Smooth muscle cell (in vitro differentiated cells): ENCODE results near the gene AKNA. TPM values are rescaled to one million over a fixed set of nuclear protein-coding genes. Genes with fewer than 3 reads are reported as not detected.

Source experiments
- DNase-seq: peaks from one replicate; lab custom pipeline; 2025; ENCODE audit not compliant: unreplicated experiment; lab: John Stamatoyannopoulos, UW
- H2AFZ ChIP-seq: fragments of 200-600 bp; sonication (generic); 2 replicates; pipeline ENCODE4 v1.6.0; 2016; ENCODE audit warnings: antibody characterized with exemption, low read depth, mild to moderate bottlenecking
- H3F3A ChIP-seq: fragments of 200-600 bp; sonication (generic); 2 replicates; pipeline ENCODE4 v1.6.0; 2017; ENCODE audit warnings: antibody characterized with exemption, low read depth
- H3K27ac ChIP-seq: fragments of 200-600 bp; sonication (generic); 2 replicates; pipeline ENCODE4 v1.5.1; 2016; ENCODE audit warnings: low read depth, mild to moderate bottlenecking
- H3K27me3 ChIP-seq: fragments of 200-600 bp; sonication (generic); 2 replicates; pipeline ENCODE4 v1.6.1; 2016; ENCODE audit warnings: low read depth, mild to moderate bottlenecking
- H3K36me3 ChIP-seq: fragments of 200-600 bp; sonication (generic); 2 replicates; pipeline ENCODE4 v1.5.1; 2016; ENCODE audit warnings: low read depth
- H3K4me1 ChIP-seq: fragments of 200-600 bp; sonication (generic); 2 replicates; pipeline ENCODE4 v1.5.1; 2016; ENCODE audit warnings: low read depth
- H3K4me2 ChIP-seq: fragments of 200-600 bp; sonication (generic); 2 replicates; pipeline ENCODE4 v1.6.0; 2016; ENCODE audit warnings: mild to moderate bottlenecking
- H3K4me3 ChIP-seq: fragments of 200-600 bp; sonication (generic); 2 replicates; pipeline ENCODE4 v1.5.1; 2016; ENCODE audit warnings: mild to moderate bottlenecking
- H3K79me2 ChIP-seq: fragments of 200-600 bp; sonication (generic); 2 replicates; pipeline ENCODE4 v1.6.0; 2016; ENCODE audit warnings: low read depth, mild to moderate bottlenecking
- H3K9ac ChIP-seq: fragments of 200-600 bp; sonication (generic); 2 replicates; pipeline ENCODE4 v1.6.0; 2016; ENCODE audit warnings: low read depth
- H3K9me3 ChIP-seq: fragments of 200-600 bp; sonication (generic); replicated peaks from 2 replicates; pipeline ENCODE4 v1.5.1; 2016; ENCODE audit warnings: low read depth
- H4K20me1 ChIP-seq: fragments of 200-600 bp; sonication (generic); 2 replicates; pipeline ENCODE4 v1.6.0; 2016; ENCODE audit warnings: low read depth
- WGBS: methylation state at CpG from one replicate; pipeline ENCODE4 v1.1.7; 2016; ENCODE audit warnings: low lambda C conversion rate; 5-methylcytosine and 5-hydroxymethylcytosine counted together
- polyA plus RNA-seq: library from polyadenylated mRNA; unstranded; fragments of >200 nt; fragmentation: Nextera tagmentation; extraction: Ambion mirVana; gene quantifications from 2 replicates; pipeline ENCODE4 v1.2.1, GENCODE V29; 2016
- total RNA-seq: library from RNA; depleted of rRNA; stranded (reverse); fragments of >200 nt; gene quantifications from 2 replicates; pipeline ENCODE4 v1.2.3, GENCODE V29; 2014
- TF ChIP-seq, protein P1 (sequence below): fragments of 200-600 bp; sonication (generic); IDR thresholded peaks from 2 replicates; pipeline ENCODE4 v1.5.1; 2017; ENCODE audit warnings: borderline replicate concordance, mild to moderate bottlenecking, antibody characterized with exemption; ENCODE audit not compliant: insufficient read depth, poor library complexity, severe bottlenecking

Gene AKNA
- total and polyA plus RNA-seq, 2 experiments from 2014 or later: 3.2 to 4.7 TPM

DNA sequence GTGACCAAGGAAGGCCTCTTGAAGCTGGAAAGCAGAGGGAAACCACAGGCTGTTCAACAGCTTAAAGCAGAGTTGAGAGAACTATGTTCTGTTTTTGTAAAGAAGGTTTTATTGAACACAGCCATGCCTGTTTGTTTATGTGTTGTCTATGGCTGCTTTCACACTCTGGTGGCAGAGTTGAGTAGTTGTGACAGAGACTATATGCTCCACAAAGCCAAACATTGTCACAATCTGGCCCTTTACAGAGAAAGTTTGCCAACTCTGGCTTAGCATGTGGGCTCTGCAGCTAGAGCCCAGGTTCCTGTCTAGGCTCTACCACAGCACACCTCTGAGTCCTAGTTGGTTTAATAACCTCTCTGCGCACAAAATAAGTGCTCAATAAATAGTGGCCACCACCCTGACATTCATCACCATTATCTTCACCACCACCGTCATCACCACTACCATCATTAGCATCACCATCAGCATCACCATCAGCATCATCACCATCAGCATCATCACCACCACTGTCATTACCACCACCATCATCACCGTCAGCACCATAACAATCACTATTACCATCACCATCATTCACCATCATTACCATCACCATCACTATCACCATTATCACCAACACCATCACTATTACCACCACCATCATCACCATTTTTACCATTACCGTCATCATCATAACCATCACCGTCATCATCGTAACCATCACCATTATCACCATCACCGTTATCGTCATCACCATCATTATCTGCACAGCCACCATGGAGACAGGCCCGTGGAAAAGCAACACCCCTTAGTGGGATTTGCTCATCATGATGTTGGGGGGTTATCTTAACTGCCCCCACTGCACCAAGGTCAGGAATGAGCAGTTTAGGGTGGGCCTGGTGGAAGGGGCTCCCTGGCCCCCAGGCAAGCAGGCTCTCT is 18.3 kb downstream of the AKNA start:
- H3K27ac ChIP-seq: no peak overlapping the region
- H3K9me3 ChIP-seq: no peaks in the 10 kb centered on the region

DNA sequence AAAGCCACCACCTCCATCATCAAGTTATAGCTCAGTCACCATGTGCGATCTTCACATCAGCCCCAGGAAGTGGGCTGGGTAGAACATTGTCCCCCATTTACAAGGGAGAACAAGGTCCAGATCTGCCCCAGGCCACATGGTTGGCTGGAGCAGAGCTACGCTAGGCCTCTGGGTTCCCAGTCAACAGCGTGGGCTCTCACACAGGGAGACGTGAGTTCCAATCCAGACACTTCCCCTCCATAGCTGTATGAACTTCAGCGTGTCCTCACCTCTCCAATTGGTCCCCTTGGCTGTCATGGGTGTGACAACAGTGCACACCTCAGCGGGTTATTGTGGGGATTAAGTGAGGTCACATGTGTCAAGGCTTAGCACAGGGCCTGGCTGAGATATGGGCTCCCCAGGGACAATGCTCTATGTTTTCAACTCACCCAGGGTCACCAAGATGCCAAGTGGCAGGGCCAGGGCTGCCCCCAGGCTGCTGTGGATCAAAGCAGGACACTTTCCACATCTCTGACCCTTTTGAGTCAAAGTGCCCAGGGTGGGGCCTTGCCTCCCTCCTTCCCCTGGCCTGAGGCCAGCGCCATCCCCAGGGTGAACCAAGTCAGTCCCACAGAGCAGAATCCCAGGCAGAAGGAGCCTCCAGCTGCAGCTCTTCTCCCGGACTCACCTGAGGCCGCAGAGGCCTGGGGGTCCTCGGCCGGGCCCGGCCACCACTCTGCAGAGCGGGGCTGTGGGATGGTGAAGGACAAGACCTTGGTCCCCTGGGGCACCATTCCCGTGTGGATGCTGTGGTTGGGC is 19.8 kb downstream of the AKNA start:
- no peaks in the 10 kb centered on the region for H4K20me1 ChIP-seq
- TF ChIP-seq, protein P1, sequence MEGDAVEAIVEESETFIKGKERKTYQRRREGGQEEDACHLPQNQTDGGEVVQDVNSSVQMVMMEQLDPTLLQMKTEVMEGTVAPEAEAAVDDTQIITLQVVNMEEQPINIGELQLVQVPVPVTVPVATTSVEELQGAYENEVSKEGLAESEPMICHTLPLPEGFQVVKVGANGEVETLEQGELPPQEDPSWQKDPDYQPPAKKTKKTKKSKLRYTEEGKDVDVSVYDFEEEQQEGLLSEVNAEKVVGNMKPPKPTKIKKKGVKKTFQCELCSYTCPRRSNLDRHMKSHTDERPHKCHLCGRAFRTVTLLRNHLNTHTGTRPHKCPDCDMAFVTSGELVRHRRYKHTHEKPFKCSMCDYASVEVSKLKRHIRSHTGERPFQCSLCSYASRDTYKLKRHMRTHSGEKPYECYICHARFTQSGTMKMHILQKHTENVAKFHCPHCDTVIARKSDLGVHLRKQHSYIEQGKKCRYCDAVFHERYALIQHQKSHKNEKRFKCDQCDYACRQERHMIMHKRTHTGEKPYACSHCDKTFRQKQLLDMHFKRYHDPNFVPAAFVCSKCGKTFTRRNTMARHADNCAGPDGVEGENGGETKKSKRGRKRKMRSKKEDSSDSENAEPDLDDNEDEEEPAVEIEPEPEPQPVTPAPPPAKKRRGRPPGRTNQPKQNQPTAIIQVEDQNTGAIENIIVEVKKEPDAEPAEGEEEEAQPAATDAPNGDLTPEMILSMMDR: no peak
- no peak for DNase-seq
- no peaks in the 10 kb centered on the region for H3K36me3 ChIP-seq
- H3F3A ChIP-seq: peaks cover 14% of the 10 kb centered on the region
- no peak overlapping the region for H3K4me3 ChIP-seq
- no peaks in the 10 kb centered on the region for H3K9me3 ChIP-seq
- H3K4me2 ChIP-seq: no peak overlapping the region
- no peak overlapping the region for H2AFZ ChIP-seq
- H3K27me3 ChIP-seq: no peaks in the 10 kb centered on the region
- H3K27ac ChIP-seq: no peak overlapping the region
- H3K79me2 ChIP-seq: no peaks in the 10 kb centered on the region
- 95% methylated on average over 14 of the region's 14 CpGs for WGBS
- H3K9ac ChIP-seq: no peak overlapping the region
- no peaks in the 10 kb centered on the region for H3K4me1 ChIP-seq

More for the DNA sequence above, 18.3 kb downstream of the AKNA start:
- no peak overlapping the region for H2AFZ ChIP-seq
- WGBS: 95% methylated on average over 9 of the region's 9 CpGs
- H3F3A ChIP-seq: peaks cover 14% of the 10 kb centered on the region
- no peak overlapping the region for H3K4me2 ChIP-seq
- no peaks in the 10 kb centered on the region for H3K36me3 ChIP-seq
- no peak for DNase-seq
- no peaks in the 10 kb centered on the region for H3K27me3 ChIP-seq
- H3K4me3 ChIP-seq: no peak overlapping the region
- TF ChIP-seq, protein P1: no peak
- H3K79me2 ChIP-seq: no peaks in the 10 kb centered on the region
- H3K9ac ChIP-seq: no peak overlapping the region
- H3K4me1 ChIP-seq: no peaks in the 10 kb centered on the region
- H4K20me1 ChIP-seq: no peaks in the 10 kb centered on the region

DNA sequence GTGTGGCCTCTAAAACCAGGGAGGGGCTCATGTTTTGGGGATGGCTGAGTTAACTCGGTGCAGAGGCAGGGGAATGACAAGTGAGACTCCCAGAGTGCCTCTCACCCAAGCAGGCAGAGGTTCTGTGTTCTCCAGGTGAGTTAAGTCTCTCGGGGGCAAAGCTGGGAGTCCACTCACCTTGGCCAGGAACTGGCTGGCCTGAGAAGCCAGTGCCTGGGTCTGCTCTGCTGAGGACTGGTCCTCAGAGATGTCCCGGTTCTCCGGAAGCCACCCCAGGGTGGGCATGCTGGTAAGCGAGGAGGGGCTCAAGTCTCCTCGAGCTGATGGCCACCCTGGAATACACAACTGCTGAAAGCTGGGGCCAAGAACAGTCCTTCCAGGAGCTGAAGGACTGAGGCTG is 20.4 kb downstream of the AKNA start:
- Histone ChIP-seq H2AFZ (no peak overlapping the region), H3F3A (peaks cover 14% of the 10 kb centered on the region), H3K27ac (peak overlapping the region; percentile 53), H3K36me3 (no peaks in the 10 kb centered on the region), H4K20me1 (no peaks in the 10 kb centered on the region), H3K79me2 (no peaks in the 10 kb centered on the region), H3K9ac (no peak overlapping the region), H3K9me3 (no peaks in the 10 kb centered on the region), H3K4me1 (no peaks in the 10 kb centered on the region), H3K4me2 (no peak overlapping the region), H3K27me3 (no peaks in the 10 kb centered on the region), H3K4me3 (no peak overlapping the region)
- DNase-seq: no peak
- WGBS: 95% methylated on average over 6 of the region's 6 CpGs
- TF ChIP-seq, protein P1: no peak
